ENCODE data around the gene B3GALT2. TPM values are rescaled to one million over a fixed set of nuclear protein-coding genes. Genes with fewer than 3 reads are reported as not detected.

Gene B3GALT2
- total RNA-seq, 1 experiment from 2014 or later = not detected

Other genes starting within 250 kb of the B3GALT2 start
- 27.9 and 57.9 TPM in 2 replicates for gene UCHL5, start 127.3 kb downstream of the B3GALT2 start, total RNA-seq (2014; rRNA removed; shearing (Covaris generic); ENCODE audit: low replicate concordance)
- gene RO60, start 127.0 kb downstream of the B3GALT2 start, total RNA-seq (2014; rRNA removed; shearing (Covaris generic); ENCODE audit: low replicate concordance) = 41.8 and 80.2 TPM in 2 replicates
- 25.5 and 27.2 TPM in 2 replicates for gene GLRX2, start 81.2 kb downstream of the B3GALT2 start, total RNA-seq (2014; rRNA removed; shearing (Covaris generic); ENCODE audit: low replicate concordance)
- gene CDC73, start 64.6 kb downstream of the B3GALT2 start, total RNA-seq (2014; rRNA removed; shearing (Covaris generic); ENCODE audit: low replicate concordance) = 10.3 and 17.1 TPM in 2 replicates

All from Caki2 (cell line).